Bronchial epithelial cell (primary cell): ENCODE results near the gene UCHL5. TPM values are rescaled to one million over a fixed set of nuclear protein-coding genes. Genes with fewer than 3 reads are reported as not detected.
A peak's percentile ranks its signal among the peaks of the same experiment; 100 is the strongest.

ENCODE experiments used
- DNase-seq: peaks from one replicate; pipeline ENCODE4 v3.0.0-alpha.2; 2010; ENCODE audit warnings: low read depth
- FAIRE-seq: peaks from 2 replicates; lab custom pipeline; 2011; peaks lifted over from hg19 to GRCh38; lab: Jason Lieb, UNC
- H3K27me3 ChIP-seq: 2 replicates; pipeline ENCODE4 v1.5.1; 2011; ENCODE audit warnings: low read length; ENCODE audit not compliant: control insufficient read depth, insufficient read depth
- H3K36me3 ChIP-seq: 2 replicates; pipeline ENCODE4 v1.5.1; 2011; ENCODE audit warnings: low read length; ENCODE audit not compliant: control insufficient read depth, insufficient read depth
- H3K4me3 ChIP-seq: 2 replicates; pipeline ENCODE4 v1.5.1; 2011; ENCODE audit warnings: mild to moderate bottlenecking, low read depth, low read length, control low read depth
- CTCF ChIP-seq: IDR thresholded peaks from 2 replicates; pipeline ENCODE4 v1.5.1; 2011; ENCODE audit warnings: mild to moderate bottlenecking, moderate library complexity, low read length, control low read depth, inconsistent platforms; ENCODE audit not compliant: insufficient read depth, severe bottlenecking
- total RNA-seq: library from RNA; depleted of rRNA; stranded (reverse); fragments of >200 nt; gene quantifications from 2 replicates; pipeline ENCODE4 v1.2.1, GENCODE V29; 2014

The UCHL5 gene
- total RNA-seq, 1 donor from 2014 or later = 26.3 TPM

DNA sequence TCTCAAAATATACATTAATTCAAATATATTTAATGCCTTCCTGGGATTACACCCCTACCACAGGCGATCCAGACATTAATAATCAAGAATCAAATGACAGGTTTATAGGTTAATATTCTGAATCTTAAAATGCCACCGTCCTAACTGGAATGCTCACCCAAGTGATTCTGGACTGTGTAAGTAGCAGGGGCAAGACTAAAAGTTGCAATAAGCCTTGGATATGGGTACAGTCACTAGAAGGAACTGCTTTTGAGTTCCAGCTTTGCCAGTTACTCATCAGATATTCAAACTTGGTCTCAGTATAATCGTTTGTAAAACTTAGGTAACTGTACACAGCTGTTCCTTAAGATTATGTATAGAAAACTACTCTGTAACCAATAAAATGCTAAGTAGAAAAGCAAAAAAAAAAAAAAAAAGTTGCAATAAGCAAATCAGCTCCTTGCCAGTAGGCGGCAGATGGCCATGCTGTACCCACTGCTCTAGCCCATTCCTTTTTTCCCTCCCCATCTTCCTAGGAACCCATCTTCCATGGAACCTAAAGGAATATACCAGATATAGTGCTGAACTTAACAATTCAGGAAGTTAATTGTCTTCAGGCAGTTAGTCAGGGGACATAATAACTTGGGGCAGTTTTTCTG is 10.7 kb upstream of the UCHL5 start:
- peak; percentile 37 for TF ChIP-seq CTCF
- Histone ChIP-seq H3K4me3 (no peak overlapping the region), H3K27me3 (no peaks in the 10 kb centered on the region), H3K36me3 (peaks cover 4% of the 10 kb centered on the region)
- FAIRE-seq (no peak), DNase-seq (no peak)

- FAIRE-seq = no peak
- Histone ChIP-seq H3K4me3 (no peak overlapping the region), H3K27me3 (no peaks in the 10 kb centered on the region), H3K36me3 (peaks cover 4% of the 10 kb centered on the region)
- no peak for TF ChIP-seq CTCF
- no peak for DNase-seq
Measured at GRCh38 chr1:193068013-193068412, 8.9 kb upstream of the UCHL5 start.

GRCh38 chr1:193066606-193067005 is 7.4 kb upstream of the UCHL5 start:
- no peak for TF ChIP-seq CTCF
- no peak overlapping the region for H3K4me3 ChIP-seq
- H3K27me3 ChIP-seq = no peaks in the 10 kb centered on the region
- FAIRE-seq (no peak), DNase-seq (no peak)
- peaks cover 4% of the 10 kb centered on the region for H3K36me3 ChIP-seq

- Histone ChIP-seq H3K4me3 (no peak overlapping the region), H3K36me3 (peaks cover 4% of the 10 kb centered on the region), H3K27me3 (no peaks in the 10 kb centered on the region)
- FAIRE-seq = no peak
- TF ChIP-seq CTCF = no peak
- DNase-seq = no peak
Measured at GRCh38 chr1:193065954-193066353, 6.8 kb upstream of the UCHL5 start.

DNA sequence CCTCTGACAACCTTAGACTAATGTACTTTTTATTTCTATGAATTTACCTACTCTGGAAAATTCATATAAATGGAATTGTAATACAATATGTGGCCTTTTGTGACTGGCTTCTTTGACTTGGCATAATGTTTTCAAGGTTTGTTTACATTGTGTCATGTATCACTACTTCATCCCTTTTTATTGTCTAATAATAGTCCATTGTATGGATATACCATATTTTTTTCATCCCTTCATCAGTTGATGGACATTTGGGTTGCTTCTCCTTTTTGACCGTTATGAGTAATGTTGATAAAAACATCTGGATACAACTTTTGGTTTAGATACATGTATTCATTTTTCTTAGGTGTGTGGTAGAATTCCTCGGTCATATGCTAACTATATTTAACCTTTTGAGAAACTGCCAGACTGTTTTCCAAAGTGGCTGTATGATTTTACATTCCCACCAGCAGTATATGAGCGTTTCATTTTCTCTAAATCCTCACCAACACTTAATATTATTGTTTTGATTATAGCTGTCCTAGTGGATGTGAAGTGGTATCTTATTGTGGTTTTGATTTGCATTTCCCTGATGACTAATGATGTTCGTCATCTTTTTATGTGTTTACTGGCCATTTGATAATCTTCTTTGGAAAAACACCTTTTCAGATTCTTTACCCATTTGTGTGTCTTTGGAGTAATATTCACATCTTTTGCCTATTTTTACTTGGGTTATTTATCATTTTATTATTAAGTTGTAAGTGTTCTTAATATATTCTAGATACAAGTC is 3.7 kb upstream of the UCHL5 start:
- DNase-seq (peak; percentile 40), FAIRE-seq (no peak)
- Histone ChIP-seq H3K27me3 (no peaks in the 10 kb centered on the region), H3K36me3 (no peaks in the 10 kb centered on the region), H3K4me3 (no peak overlapping the region)
- no peak for TF ChIP-seq CTCF
